ENCODE data around the gene PBXIP1. TPM values are rescaled to one million over a fixed set of nuclear protein-coding genes. Genes with fewer than 3 reads are reported as not detected.

Gene PBXIP1
- total RNA-seq, 1 experiment from 2014 or later, result 21.6 TPM

GRCh38 chr1:154962795-154963330 is 7.0 kb upstream of the PBXIP1 start:
- Histone ChIP-seq H3K79me2 (ENCODE audit: insufficient read depth, low read length) (no peaks in the 10 kb centered on the region; the same call in 1 of the 2 replicates), H3K4me2 (ENCODE audit: insufficient read depth, insufficient read length, low read length) (peak overlapping the region; percentile 76), H3K4me1 (ENCODE audit: insufficient read depth, low read length) (0 out of 2 replicates have a peak, but pooled peaks cover 2% of the 10 kb centered on the region), H4K5ac (ENCODE audit: insufficient read length, low read depth, low read length) (no peak overlapping the region), H2BK12ac (ENCODE audit: insufficient read length, low read depth, low read length) (no peak overlapping the region), H4K8ac (replicated peaks; ENCODE audit: insufficient read length, low read depth, low read length) (no peak overlapping the region), H3K79me1 (ENCODE audit: insufficient read depth, low read depth, low read length, poor library complexity, severe bottlenecking) (peaks cover 3% of the 10 kb centered on the region), H3T11ph (ENCODE audit: low read length) (no peak overlapping the region), H4K20me1 (ENCODE audit: control insufficient read depth, insufficient read depth, insufficient read length) (peaks cover 2% of the 10 kb centered on the region), H3K56ac (ENCODE audit: insufficient read length, low read depth, low read length) (no peak overlapping the region), H4K91ac (ENCODE audit: insufficient read length, low read depth, low read length) (no peak overlapping the region), H2BK120ac (ENCODE audit: low read depth, low read length, poor library complexity, severe bottlenecking) (no peak overlapping the region), H2AFZ (ENCODE audit: low read length) (no peak overlapping the region), H3K9me3 (ENCODE audit: control insufficient read depth, low read depth, low read length) (no peaks in the 10 kb centered on the region), H3K27ac (ENCODE audit: insufficient read length, low read depth, low read length) (no peak overlapping the region), H3K14ac (ENCODE audit: insufficient read depth, low read length) (no peak overlapping the region), H3K23ac (ENCODE audit: insufficient read length, low read depth, low read length) (no peak overlapping the region), H3K4ac (ENCODE audit: low read depth, low read length) (no peak overlapping the region), H3K23me2 (ENCODE audit: insufficient read length, low read depth, low read length, poor library complexity, severe bottlenecking) (no peaks in the 10 kb centered on the region), H3K18ac (ENCODE audit: insufficient read length, low read depth, low read length) (no peak overlapping the region), H3K27me3 (ENCODE audit: insufficient read depth, low read length) (no peaks in the 10 kb centered on the region), H2AK5ac (ENCODE audit: insufficient read length, low read length) (no peak overlapping the region), H3K9ac (ENCODE audit: extremely low read depth, insufficient read length, low read length) (no peak overlapping the region), H2BK5ac (ENCODE audit: insufficient read length, low read length) (no peak overlapping the region), H2BK20ac (ENCODE audit: low read depth, low read length, poor library complexity, severe bottlenecking) (no peak overlapping the region), H2BK15ac (ENCODE audit: low read depth, low read length) (no peak overlapping the region)
- H3K27me3 Mint-ChIP-seq (ENCODE audit: low read depth), result no peaks in the 10 kb centered on the region
- no peak for TF ChIP-seq CTCF (conservative IDR thresholded peaks at IDR 0.05)
- H3K9me3 Mint-ChIP-seq, result no peaks in the 10 kb centered on the region
- no peak for DNase-seq
- H3K4me3 Mint-ChIP-seq, result peak overlapping the region; percentile 78 to 87
- H3K27ac Mint-ChIP-seq, result peak overlapping the region in 2 of 3 experiments; percentile 44 to 93; a peak in 1 of 7 replicates
- H3K4me1 Mint-ChIP-seq, result peaks cover 27 to 32% of the 10 kb centered on the region in 2 experiments
- peaks cover 42 to 79% (median 71%) of the 10 kb centered on the region in 3 experiments for H3K36me3 Mint-ChIP-seq (ENCODE audit: insufficient read depth in 1 of 3, low read depth in 3 of 3)
- no CpG with 5 or more reads among the region's 6 CpGs for WGBS (ENCODE audit: extremely low coverage, insufficient read length, low lambda C conversion rate)

Measured in H9 (cell line).